ENCODE results near the gene RNF213.

DNA sequence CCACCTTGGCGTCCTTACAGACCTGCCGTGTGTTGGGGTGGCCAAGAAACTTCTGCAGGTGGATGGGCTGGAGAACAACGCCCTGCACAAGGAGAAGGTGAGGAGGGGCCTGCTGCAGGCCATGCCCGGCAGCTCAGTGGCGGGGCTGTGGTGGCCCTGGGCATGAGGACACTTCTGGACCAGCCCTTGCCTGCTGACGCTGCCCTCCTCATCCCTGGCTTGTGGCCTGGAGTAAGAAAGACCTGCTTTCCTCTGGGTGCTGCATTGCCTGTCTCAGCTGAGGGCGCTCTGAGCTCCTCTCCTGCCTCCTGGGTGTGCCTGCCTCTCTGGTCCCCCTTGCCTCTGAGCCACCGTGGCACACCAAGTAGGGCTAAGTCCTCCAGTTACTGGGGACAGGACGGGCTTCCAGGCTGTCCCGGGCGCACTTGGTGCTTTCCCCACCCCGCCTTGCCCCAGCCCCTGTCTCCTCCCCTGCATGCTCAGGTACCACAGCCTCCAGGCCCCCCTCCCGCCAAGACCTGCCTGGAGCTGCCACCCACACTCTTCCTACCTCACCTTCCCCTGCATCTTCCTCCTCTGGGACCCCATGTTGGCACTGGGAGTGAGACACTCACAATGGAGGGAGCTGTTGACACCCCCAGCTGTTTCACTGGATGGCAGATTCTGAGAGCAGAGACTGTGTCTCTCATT, 163.0 kb downstream of the RNF213 start:
- no peak for TF ChIP-seq GABPA (IDR thresholded peaks at IDR 0.05; ENCODE audit: low read depth)
- no peak for TF ChIP-seq NRF1 (IDR thresholded peaks at IDR 0.05; ENCODE audit: low read depth, low read length)
- TF ChIP-seq, protein P1, sequence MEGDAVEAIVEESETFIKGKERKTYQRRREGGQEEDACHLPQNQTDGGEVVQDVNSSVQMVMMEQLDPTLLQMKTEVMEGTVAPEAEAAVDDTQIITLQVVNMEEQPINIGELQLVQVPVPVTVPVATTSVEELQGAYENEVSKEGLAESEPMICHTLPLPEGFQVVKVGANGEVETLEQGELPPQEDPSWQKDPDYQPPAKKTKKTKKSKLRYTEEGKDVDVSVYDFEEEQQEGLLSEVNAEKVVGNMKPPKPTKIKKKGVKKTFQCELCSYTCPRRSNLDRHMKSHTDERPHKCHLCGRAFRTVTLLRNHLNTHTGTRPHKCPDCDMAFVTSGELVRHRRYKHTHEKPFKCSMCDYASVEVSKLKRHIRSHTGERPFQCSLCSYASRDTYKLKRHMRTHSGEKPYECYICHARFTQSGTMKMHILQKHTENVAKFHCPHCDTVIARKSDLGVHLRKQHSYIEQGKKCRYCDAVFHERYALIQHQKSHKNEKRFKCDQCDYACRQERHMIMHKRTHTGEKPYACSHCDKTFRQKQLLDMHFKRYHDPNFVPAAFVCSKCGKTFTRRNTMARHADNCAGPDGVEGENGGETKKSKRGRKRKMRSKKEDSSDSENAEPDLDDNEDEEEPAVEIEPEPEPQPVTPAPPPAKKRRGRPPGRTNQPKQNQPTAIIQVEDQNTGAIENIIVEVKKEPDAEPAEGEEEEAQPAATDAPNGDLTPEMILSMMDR (IDR thresholded peaks at IDR 0.05) = no peak
- TF ChIP-seq MXI1 (IDR thresholded peaks at IDR 0.05; ENCODE audit: low read depth, low read length) = no peak

Data from SK-N-SH (cell line).